Stimulated activated CD8-positive, alpha-beta memory T cell treated with anti-CD3 and anti-CD28 coated beads, Interleukin-7, amount 100 ng/mL, for 24 hours (primary cell): ENCODE data around the gene TOR1AIP1.

Experiments
- DNase-seq: peaks from one replicate; pipeline ENCODE4 v3.0.0-alpha.2; 2020; ENCODE audit warnings: low read depth

TOR1AIP1 gene

DNA sequence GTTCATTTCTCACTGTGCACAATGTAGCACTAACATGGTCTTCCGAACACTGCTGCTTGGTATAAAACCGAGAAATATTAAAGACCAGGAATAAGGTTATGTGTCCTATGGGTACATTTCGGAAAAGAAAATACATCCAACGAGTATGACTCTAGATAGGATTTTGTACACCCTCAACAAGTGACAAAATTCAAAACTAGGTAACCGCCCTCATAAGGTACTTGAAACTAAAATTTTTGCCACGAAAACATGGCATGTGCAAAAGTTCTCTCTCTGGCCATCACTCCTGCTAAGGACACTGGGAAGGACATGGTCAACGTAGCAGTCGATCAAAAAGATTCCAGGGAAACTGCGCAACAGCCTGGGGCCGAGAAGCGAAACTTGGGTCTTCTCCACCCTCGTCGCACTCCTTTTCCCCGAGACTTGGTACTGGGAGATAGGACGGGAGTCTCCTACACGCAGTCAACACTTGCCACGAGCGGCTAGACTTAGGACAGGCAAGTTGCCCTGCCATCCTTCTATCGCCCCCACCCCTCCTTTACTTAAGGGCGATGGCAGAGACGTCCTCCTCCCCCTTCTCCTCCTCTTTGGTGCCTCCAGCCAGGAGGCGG is 338 bp upstream of the TOR1AIP1 start:
- DNase-seq = no peak

DNA sequence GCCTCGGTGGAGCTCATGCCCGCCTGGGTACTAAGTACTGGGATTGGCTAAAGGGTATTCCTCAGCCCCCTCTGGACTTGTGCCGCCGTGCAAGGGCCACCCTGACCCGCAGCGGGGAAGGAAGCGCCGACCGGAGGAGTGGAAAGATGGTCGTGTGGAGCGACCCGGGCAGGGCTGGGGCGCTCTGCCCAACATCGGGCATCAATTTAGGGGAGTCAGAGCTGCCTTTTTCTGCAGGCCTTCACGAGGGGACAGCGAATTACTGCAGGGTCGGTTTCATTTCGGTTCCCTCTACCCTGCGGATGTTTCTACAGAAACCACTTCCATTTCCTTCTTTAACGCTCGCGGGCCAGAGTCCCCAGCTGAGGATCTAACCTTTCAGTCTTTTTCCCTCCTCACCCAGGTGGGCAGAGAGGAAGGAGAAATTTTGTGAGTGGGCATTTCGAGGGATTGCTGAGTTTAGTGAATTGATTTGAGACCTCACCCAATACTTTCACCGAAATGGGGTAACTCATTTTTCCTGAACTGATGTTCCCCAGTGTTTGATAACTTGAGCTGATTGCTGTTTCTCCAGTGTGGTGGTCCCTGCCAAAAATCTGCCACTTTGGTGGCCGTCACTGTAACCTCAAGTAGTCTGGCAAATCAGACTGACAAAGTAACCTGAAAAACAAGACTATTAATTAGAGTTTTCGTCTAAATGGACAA is 1.1 kb downstream of the TOR1AIP1 start:
- DNase-seq = no peak

GRCh38 chr1:179883745-179884138 is 1.7 kb downstream of the TOR1AIP1 start:
- DNase-seq = no peak

DNA sequence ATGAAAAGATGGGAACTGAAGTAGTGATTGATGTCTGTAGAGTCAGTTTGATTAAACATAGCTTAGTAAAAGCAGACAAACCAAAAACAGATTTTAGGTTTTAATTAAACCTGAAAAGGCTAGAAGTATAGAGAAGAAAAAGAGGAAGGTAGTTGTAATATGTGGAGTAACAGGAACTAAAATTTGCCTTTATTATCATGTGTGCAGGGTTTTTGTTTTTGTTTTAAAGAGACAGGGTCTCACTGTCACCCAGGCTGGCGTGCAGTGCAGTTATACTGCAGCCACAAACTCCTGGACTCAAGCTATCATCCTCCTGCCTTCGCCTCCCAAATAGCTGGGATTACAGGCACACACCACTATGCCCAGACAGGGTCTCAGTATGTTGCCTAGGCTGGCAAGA is 6.0 kb downstream of the TOR1AIP1 start:
- DNase-seq = no peak

- no peak for DNase-seq
Measured at GRCh38 chr1:179889589-179889988, 7.5 kb downstream of the TOR1AIP1 start.

GRCh38 chr1:179910934-179911333 is 28.8 kb downstream of the TOR1AIP1 start:
- DNase-seq = no peak

DNA sequence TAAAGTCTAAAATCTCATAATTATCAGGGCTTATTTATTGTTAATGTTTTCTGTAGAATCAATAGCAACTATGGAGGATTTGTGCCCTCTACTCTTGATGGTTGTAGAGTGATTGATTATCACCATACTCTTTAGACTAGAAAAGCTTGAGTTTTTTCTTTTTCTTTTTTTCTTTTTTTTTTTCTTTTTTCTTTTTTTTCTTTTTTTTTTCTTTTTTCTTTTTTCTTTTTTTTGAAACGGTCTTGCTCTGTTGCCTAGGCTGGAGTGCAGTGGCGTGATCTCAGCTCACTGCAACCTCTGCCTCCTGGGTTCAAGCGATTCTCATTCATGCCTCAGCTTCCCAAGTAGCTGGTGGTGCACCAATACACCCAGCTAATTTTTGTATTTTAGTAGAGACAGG is 29.7 kb downstream of the TOR1AIP1 start:
- DNase-seq = no peak

GRCh38 chr1:179917601-179918429 is 35.7 kb downstream of the TOR1AIP1 start:
- no peak for DNase-seq

DNA sequence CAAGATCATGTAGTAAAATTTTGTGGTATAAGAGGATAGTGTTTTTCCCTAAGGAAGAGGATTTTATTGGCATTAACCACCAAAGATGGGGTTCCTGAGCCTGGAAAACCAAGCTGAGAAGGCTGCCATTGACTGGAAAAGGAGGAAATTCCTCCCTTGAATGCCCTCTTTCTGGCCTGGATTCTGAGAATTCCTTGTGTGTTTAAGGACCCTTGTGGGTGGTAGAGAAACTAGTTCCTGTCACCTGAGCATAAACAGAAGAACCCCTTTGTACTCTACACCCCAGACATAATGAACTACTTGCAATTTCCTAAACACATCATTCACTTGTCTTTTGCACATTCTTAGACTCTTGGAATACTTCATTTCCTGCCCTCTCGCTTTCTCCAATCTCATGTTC is 39.4 kb downstream of the TOR1AIP1 start:
- no peak for DNase-seq

DNA sequence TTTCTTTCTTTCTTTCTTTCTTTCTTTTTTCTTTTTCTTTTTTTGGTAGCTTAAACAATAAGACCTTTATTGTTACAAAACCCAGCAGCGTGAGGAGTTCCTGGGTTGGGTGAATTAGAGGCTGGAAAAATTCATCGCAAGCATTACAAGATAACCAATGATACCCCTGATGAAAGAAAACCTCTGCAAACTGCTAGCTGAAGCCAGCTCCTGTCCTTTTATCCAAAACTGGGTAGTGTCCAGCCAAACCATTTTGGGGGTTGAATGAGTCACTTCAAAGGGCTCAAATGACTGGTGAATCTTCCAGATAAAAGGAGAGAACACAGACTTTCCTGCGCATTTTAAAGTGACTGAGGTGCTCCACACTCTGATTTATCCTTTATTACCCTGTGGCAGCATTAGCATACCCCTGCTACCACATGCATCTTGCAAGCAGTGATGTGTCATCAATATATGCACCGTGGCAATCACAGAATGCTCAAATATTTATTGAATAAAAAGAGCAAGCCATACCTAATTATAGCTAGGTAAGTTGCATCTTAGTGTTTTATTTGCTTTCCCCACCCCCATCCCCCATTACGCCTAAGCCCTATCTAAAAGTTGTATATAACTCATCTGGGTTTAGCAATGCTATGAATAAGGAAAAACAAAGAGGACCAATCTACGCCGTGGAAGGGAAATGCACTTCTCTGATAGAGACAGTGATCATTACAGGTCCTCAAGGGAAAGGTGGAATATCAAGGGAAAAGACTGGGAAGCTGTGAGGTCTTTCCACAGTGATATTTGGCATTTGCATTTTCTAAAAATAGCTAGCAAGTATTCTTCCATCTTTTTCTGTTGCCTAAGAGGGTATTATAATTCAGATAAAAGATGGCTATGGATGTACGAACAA is 40.1 kb downstream of the TOR1AIP1 start:
- no peak for DNase-seq

GRCh38 chr1:179923029-179923428 is 40.9 kb downstream of the TOR1AIP1 start:
- DNase-seq = no peak

DNA sequence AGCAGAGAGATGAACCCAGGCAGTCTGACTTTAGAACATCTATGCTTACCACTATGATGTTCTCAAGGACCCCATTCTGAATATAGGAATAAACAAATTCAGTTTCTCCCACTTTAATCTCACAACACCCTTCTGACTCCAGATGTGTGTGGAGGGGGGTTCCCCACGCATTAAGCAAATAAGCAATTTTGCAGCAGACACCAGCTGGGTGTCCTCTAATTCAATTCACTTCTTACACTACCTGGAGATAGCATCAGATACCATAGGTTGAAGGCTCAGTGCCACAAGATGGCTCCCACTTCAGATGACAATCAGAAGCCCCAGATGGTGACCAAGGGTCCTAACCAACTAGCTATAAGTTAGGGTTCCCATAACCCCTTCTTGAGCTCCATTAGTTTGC is 42.2 kb downstream of the TOR1AIP1 start:
- DNase-seq = no peak

- no peak for DNase-seq
Measured at GRCh38 chr1:179925302-179925701, 43.2 kb downstream of the TOR1AIP1 start.

DNA sequence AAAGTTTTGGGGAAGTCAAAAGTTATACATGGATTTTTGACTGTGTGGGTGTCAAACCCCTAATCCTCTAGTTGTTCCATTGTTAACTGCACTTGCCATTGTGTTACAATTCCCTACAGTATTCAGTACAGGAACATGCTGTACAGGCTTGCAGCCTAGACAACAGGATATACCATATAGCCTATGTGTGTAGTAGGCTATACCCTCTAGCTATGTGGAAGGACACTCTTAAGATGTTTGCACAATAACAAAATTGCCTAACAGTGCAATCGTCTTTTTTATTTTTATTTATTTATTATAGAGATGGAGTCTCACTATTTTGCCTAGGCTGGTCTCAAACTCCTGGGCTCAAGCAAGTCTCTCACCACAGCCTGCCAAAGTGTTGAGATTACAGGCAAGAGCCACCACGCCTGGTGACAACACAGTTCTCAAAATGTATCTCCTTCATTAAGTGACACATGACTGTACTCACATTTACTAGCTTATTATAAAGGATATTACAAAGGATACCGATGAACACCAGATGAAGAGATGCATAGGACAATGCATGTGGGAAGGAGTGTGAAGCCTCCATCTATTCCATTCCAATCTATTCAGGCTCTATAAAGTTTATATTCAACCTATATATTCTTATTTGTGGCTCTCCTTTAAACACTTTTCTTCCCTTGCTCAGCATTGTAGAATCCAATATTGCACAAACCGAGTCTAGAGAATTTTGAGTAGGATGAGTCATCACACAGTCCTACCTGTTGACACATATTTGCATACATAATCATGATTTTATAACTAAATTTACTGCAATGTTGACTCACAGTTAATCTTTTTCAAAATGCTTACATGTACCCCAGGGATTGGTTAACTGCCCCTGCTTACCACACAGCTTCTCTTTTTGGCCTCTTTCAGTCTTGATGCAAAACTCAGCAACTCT is 44.1 kb downstream of the TOR1AIP1 start:
- DNase-seq = no peak

DNA sequence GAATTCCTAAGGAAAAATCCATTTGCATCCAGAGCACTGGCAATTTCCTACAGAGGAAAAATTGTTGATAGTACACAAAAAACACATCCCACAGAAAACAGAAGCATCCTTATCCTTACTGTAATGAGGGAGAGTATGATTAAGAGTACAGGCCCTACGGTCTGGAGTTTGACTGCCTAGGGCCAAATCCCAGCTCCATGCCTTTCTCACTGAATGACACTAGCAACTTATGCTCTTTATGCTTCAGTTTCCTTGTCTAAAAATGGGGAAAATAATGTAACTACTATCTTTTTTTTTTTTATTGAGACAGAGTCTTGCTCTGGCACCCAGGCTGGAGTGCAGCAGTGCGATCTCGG is 44.7 kb downstream of the TOR1AIP1 start:
- DNase-seq = no peak

DNA sequence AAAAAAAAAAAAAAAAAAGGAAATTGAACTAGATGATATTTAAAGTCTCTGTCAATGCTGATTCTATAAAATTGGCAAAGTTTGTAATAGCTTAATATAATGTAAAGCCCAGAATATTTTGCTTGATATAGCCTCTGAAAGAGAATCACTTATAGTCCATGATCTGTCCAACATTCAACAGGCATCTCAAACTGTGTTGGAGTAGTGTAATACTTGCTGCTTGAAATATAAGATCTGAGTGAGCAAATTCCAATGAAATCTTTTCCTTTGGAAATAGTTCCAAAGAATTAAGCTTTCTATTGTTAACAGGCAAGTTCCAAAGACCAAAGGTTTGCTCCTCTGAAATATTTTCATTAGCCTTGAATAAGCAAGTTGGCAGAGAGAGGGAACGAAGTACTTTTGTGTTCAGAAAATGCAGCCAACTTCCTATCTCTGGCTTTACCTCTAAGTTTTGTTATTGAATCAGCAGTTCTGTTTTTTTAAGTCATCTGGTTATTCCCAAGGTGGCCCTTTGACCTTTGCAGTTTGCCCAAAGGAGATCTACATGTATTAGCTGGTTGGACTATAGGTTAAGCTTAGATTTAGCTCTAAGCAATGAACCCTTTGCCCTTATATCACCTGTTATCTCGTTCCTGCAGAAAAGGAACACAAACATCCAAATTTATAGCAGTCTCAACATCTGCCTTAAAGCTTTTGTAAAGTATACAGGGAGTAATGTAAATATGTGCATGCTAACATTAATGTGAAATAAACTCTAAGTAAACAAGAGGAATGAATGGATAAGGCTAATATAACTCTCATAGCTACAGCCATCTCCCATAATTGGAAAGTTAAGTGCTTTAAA is 48.1 kb downstream of the TOR1AIP1 start:
- DNase-seq = no peak

DNA sequence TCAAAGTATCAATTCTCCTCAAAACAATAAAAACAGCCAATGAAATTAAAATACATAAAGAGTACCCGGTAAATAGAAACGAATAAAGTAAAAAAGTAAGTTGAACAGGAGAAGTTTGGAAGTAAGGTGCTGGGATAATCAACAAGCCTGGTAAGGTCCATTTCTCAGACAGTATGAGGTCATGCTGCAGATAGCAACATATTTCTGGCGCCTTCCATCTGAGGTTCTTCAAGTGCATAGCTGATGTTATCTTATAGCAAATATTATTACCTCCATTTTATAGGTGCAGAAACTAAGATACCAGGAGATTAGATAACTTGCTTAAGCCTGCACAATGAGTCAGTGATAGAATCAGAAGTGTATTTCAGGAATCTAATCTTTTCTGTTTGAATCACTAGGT is 48.8 kb downstream of the TOR1AIP1 start:
- DNase-seq = no peak

DNA sequence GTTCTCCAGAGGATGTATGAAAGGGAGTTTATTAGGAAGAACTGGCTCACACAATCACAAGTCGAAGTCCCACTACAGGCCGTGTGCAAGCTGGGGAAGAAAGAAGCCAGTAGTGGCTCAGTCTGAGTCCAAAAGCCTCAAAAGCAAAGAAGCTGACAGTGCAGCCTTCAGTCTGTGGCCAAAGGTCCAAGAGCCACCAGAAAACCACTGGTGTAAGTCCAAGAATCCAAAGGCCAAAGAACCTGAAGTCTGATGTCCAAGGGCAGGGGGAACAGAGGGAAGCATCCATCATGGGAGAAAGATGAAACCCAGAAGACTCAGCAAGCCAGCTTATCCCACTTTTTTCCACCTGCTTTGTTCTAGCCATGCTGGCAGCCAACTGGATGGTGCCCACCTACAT is 51.1 kb downstream of the TOR1AIP1 start:
- no peak for DNase-seq

- DNase-seq = no peak
Measured at GRCh38 chr1:179935909-179936496, 53.9 kb downstream of the TOR1AIP1 start.
